HEK293T (cell line): ENCODE data around the gene SEC14L6.
A peak's percentile ranks its signal among the peaks of the same experiment; 100 is the strongest.

Source experiments
- BHLHE40 ChIP-seq: fragments of 450-650 bp; IDR thresholded peaks from 2 replicates; pipeline ENCODE4 v1.6.1; 2016; ENCODE audit warnings: mild to moderate bottlenecking, moderate library complexity, borderline replicate concordance
- CTBP1 ChIP-seq: fragments of 450-650 bp; IDR thresholded peaks from 2 replicates; pipeline ENCODE4 v1.6.1; 2016; ENCODE audit warnings: borderline replicate concordance
- FOXA1 ChIP-seq: fragments of 450-650 bp; IDR thresholded peaks from 2 replicates; pipeline ENCODE4 v1.6.1; 2016; ENCODE audit warnings: mild to moderate bottlenecking
- FOXM1 ChIP-seq: fragments of 450-650 bp; IDR thresholded peaks from 2 replicates; pipeline ENCODE4 v1.6.1; 2017; ENCODE audit warnings: mild to moderate bottlenecking, borderline replicate concordance
- L3MBTL2 ChIP-seq: fragments of 450-650 bp; conservative IDR thresholded peaks from 2 replicates; pipeline ENCODE4 v1.6.1; 2016; ENCODE audit warnings: mild to moderate bottlenecking
- NFRKB ChIP-seq: fragments of 450-650 bp; IDR thresholded peaks from 2 replicates; pipeline ENCODE4 v1.6.1; 2016; ENCODE audit warnings: mild to moderate bottlenecking, moderate library complexity
- SP1 ChIP-seq: fragments of 450-650 bp; IDR thresholded peaks from 2 replicates; pipeline ENCODE4 v1.6.1; 2017
- SUZ12 ChIP-seq: fragments of 450-650 bp; IDR thresholded peaks from 2 replicates; pipeline ENCODE4 v1.6.1; 2016; ENCODE audit warnings: mild to moderate bottlenecking
- TARDBP ChIP-seq: fragments of 450-650 bp; IDR thresholded peaks from 2 replicates; pipeline ENCODE4 v1.6.1; 2016

- TF ChIP-seq L3MBTL2 = peak; percentile 96
- peak; percentile 69 for TF ChIP-seq BHLHE40
- no peak for TF ChIP-seq SP1
- TF ChIP-seq FOXM1 = 0 out of 2 replicates have a peak, but pooled peaks have one; percentile 20
- TF ChIP-seq CTBP1 = no peak; the same call in 1 of the 2 replicates
- TF ChIP-seq TARDBP = no peak
- TF ChIP-seq FOXA1 = no peak
- peak; percentile 93 for TF ChIP-seq SUZ12
- peak; percentile 72 for TF ChIP-seq NFRKB
Measured at GRCh38 chr22:30591588-30592359, 45.2 kb upstream of the SEC14L6 start, which contains the start of gene PES1.
